ENCODE measurements around the gene PROCR.

DNA sequence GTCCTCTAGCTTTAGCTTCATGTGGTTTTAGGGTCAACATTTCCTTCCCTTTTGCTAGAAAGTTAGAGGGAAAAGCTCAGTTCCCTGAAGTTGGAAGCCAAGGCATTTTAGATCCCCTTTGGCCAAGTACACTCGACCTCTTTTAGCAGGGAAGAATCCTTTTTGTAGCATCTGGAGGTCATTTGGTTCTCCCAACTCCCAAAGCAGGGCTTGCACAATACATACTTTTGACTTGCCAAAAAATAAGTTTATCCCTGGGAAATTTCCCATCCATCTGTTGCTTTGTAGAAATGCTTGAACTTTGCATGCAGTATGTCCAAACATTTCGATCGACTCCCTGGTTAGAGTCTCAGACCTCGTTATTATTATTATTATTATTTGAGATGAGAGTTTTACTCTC is 20.1 kb upstream of the PROCR start:
- TF ChIP-seq, protein P1, sequence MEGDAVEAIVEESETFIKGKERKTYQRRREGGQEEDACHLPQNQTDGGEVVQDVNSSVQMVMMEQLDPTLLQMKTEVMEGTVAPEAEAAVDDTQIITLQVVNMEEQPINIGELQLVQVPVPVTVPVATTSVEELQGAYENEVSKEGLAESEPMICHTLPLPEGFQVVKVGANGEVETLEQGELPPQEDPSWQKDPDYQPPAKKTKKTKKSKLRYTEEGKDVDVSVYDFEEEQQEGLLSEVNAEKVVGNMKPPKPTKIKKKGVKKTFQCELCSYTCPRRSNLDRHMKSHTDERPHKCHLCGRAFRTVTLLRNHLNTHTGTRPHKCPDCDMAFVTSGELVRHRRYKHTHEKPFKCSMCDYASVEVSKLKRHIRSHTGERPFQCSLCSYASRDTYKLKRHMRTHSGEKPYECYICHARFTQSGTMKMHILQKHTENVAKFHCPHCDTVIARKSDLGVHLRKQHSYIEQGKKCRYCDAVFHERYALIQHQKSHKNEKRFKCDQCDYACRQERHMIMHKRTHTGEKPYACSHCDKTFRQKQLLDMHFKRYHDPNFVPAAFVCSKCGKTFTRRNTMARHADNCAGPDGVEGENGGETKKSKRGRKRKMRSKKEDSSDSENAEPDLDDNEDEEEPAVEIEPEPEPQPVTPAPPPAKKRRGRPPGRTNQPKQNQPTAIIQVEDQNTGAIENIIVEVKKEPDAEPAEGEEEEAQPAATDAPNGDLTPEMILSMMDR (IDR thresholded peaks at IDR 0.05; ENCODE audit: insufficient read depth, low read depth, low read length): no peak
- no peak for TF ChIP-seq EZH2 (IDR thresholded peaks at IDR 0.05; ENCODE audit: insufficient read depth, low read length)
